ENCODE results near the gene IFI27L2.

IFI27L2 gene

DNA sequence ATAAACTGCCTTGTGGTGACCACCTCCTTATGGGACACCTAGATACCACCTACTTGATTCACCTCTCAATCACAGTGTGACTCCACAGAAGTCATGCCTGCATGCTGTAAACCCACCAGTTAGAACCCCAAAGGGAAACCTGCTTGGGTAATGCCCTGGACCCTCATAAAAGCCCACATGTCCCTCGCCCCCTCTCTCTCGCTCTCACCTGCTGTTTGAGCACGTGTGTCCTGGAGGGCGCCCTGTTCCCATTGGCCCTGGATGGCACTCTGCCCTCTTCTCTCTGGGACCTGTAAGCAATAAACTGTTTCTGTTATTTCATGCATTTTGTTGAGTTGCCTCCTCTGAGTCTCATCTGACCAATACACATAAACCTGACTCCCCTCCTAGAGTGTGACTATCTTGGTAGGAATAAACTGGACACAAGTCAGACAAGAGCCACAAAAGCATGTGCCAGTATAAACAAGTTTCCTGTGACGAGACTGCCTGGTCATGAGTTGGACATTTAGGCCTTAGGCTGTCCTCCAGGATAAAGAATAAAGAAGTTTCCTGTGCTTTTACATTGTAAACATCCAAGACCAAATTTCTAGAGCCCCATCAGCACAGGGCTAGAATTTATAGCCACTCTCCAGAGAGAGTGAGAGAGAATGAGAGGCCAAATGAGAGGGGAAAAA, 8.6 kb downstream of the IFI27L2 start:
- H3K4me1 Mint-ChIP-seq, result peaks cover 7% of the 10 kb centered on the region
- peaks cover 6 to 19% of the 10 kb centered on the region in 2 donors for H3K9me3 Mint-ChIP-seq
- no peak overlapping the region for H3K27ac Mint-ChIP-seq
- H3K4me3 Mint-ChIP-seq, result no peak overlapping the region
- H3K27me3 Mint-ChIP-seq, result peaks cover 32% of the 10 kb centered on the region
- no peak for DNase-seq
- no peak for ATAC-seq

DNA sequence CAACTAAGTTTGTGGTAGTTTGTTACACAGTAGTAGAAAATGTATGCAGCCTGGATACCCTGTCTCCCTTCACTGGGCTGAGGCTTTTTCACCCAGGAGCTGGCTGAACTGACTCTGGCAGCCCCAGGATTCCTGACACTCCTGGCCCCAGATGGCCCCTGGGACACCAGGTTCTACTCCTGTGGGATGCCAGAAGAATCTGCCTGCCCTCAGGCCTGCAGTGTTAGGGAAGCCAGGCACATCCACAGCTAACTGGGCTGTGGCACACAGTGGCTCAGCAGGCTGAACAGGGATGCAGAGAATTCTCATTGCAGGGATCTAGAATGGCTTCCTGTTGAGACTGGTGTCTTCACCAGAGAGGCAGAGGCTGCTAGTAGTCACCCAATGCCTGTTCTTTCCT, 10.3 kb downstream of the IFI27L2 start:
- Mint-ChIP-seq H3K27me3 (peaks cover 49% of the 10 kb centered on the region), H3K4me3 (no peak overlapping the region), H3K4me1 (peaks cover 7% of the 10 kb centered on the region), H3K9me3 (peaks cover 6 to 19% of the 10 kb centered on the region in 2 donors), H3K27ac (no peak overlapping the region)
- ATAC-seq (no peak), DNase-seq (no peak)

DNA sequence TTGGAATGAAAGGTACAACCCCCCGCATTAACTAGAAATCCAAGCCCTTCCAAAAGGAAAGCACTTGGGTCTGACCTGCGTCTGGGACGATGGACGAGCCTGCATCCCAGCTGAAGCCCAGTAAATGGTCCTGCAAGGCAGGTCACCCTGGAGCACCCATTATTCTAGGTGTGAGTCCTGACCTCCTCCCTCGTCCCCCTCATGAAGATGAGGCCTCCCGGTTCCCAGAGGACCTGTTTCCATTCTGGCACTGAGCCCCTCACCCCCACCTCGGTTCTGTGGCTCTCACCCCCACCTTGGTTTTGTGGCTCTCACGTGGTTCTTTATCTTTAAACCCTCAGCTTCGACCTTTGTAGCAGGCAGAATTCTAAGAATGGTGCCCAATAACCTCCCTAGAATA, 11.5 kb downstream of the IFI27L2 start:
- ATAC-seq (no peak), DNase-seq (no peak)
- Mint-ChIP-seq H3K27me3 (peaks cover 51% of the 10 kb centered on the region), H3K27ac (no peak overlapping the region), H3K4me1 (peaks cover 7% of the 10 kb centered on the region), H3K9me3 (peaks cover 6 to 19% of the 10 kb centered on the region in 2 donors), H3K4me3 (no peak overlapping the region)

DNA sequence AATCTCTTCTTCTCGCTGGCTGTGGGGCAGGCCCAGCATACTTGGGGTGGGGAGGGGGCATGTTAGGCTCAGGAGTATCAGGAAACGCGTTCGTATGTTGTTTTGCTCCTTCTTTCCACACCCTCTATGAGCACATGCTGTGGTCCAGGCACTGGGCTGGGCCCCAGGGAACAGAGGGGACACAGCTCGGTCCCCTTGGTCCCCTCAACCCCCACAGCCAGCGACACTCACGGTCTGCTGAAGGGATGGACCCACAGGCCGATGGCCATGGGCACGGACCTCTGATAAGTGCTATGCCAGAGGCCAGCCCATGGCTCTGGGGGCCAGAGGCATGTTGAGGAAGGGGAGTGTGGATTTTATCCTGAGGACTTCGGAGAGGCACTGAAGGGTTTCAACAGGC, 12.7 kb downstream of the IFI27L2 start:
- ATAC-seq, result no peak
- no peak overlapping the region for H3K27ac Mint-ChIP-seq
- peaks cover 6 to 19% of the 10 kb centered on the region in 2 donors for H3K9me3 Mint-ChIP-seq
- peaks cover 51% of the 10 kb centered on the region for H3K27me3 Mint-ChIP-seq
- peaks cover 7% of the 10 kb centered on the region for H3K4me1 Mint-ChIP-seq
- DNase-seq, result no peak
- no peak overlapping the region for H3K4me3 Mint-ChIP-seq

DNA sequence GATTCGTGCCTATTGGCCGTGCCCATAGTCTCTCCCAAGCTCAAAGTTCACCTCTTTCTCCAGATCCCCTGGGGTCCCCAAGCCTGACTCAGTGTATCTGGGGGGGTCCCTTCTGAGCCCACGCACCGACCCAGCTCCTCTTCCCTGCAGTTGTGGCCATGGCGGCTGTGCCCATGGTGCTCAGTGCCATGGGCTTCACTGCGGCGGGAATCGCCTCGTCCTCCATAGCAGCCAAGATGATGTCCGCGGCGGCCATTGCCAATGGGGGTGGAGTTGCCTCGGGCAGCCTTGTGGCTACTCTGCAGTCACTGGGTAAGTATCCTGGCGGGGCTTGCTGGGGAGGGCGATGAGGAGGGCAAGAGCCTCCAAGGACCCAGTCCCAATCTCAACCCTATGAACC, 13.8 kb downstream of the IFI27L2 start:
- H3K4me3 Mint-ChIP-seq, result no peak overlapping the region
- ATAC-seq (no peak), DNase-seq (no peak)
- peak overlapping the region in 1 of 2 donors; percentile 52 for H3K27ac Mint-ChIP-seq
- H3K27me3 Mint-ChIP-seq, result peaks cover 45% of the 10 kb centered on the region
- peaks cover 7% of the 10 kb centered on the region for H3K4me1 Mint-ChIP-seq
- peaks cover 1 to 14% of the 10 kb centered on the region in 2 donors for H3K9me3 Mint-ChIP-seq

DNA sequence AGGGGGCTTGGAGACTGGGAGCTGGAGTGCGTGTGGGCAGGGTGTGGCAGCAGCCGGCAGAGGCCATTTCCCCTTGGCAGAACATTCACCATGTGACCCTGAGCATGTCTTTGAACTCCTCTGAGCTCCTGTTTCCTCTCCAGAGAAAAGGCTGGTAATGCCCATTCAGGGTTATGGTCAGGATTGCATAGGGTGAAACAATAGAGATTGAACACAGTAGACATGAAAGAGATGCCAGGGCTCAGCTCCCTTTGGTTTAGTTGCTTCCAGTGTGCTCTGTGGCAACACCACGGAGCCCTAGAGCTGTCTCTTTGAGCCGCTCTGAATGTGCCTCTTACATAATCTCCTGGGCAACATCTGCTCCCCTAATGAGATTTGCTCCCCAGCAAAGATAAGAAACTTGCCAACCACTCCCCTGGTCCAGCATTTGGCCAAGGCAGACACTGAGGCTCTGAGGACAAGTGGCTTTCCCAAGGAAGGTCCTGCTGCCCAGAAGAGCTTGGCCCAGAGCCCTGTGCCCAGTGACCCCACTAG, 14.3 kb downstream of the IFI27L2 start:
- no peak for ATAC-seq
- peaks cover 7% of the 10 kb centered on the region for H3K4me1 Mint-ChIP-seq
- no peak overlapping the region for H3K27ac Mint-ChIP-seq
- no peak for DNase-seq
- H3K4me3 Mint-ChIP-seq, result no peak overlapping the region
- H3K9me3 Mint-ChIP-seq, result peaks cover 0 to 9% of the 10 kb centered on the region in 2 donors
- H3K27me3 Mint-ChIP-seq, result peaks cover 44% of the 10 kb centered on the region

- peaks cover 44% of the 10 kb centered on the region for H3K27me3 Mint-ChIP-seq
These were observed 14.8 kb downstream of the IFI27L2 start for GRCh38 chr14:94114589-94115057.

DNA sequence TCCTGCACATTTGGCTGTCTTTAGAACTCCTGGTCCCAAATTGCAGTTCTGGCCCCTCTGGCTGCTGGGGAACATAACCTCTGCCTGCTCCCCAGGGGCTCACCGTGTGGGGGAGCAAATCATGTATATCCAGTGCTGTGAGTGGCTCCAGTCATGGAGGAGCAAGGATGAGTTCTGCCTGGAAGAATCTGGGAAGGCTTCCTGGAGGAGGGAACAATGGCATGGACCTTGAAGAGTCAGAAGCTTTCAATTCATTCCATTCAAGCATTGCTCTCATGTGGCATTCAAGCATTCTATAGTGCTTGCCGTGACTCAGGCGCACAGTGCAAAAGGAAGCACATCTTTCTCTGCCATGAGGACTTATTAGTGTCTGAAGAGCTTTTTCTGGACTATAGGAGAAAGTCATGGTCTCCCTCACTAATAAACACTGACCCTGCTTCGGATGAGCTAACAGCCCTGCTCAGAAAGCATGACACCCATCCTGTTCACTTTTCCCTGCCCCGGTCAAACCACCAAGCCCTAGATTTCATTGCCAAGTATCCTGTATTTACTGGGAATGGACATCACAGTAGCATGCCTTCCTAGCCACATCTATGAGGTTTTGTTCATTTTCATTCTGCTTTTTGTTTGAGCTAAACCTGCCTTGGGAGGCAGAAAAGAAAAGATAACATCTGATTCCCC, 15.4 kb downstream of the IFI27L2 start:
- peaks cover 44% of the 10 kb centered on the region for H3K27me3 Mint-ChIP-seq
- ATAC-seq (no peak), DNase-seq (no peak)
- H3K4me1 Mint-ChIP-seq, result peaks cover 7% of the 10 kb centered on the region
- no peak overlapping the region for H3K27ac Mint-ChIP-seq
- H3K4me3 Mint-ChIP-seq, result no peak overlapping the region
- H3K9me3 Mint-ChIP-seq, result no peaks in the 10 kb centered on the region

More at GRCh38 chr14:94114589-94115057, 14.8 kb downstream of the IFI27L2 start:
- DNase-seq (no peak), ATAC-seq (no peak)
- Mint-ChIP-seq H3K9me3 (peaks cover 0 to 4% of the 10 kb centered on the region in 2 donors), H3K27ac (no peak overlapping the region), H3K4me1 (peaks cover 7% of the 10 kb centered on the region), H3K4me3 (no peak overlapping the region)

- peaks cover 44% of the 10 kb centered on the region for H3K27me3 Mint-ChIP-seq
- no peaks in the 10 kb centered on the region for H3K9me3 Mint-ChIP-seq
- H3K27ac Mint-ChIP-seq, result no peak overlapping the region
- peaks cover 7% of the 10 kb centered on the region for H3K4me1 Mint-ChIP-seq
- no peak overlapping the region for H3K4me3 Mint-ChIP-seq
- DNase-seq, result no peak
- ATAC-seq, result no peak
These were observed 15.9 kb downstream of the IFI27L2 start for GRCh38 chr14:94113490-94113889.

DNA sequence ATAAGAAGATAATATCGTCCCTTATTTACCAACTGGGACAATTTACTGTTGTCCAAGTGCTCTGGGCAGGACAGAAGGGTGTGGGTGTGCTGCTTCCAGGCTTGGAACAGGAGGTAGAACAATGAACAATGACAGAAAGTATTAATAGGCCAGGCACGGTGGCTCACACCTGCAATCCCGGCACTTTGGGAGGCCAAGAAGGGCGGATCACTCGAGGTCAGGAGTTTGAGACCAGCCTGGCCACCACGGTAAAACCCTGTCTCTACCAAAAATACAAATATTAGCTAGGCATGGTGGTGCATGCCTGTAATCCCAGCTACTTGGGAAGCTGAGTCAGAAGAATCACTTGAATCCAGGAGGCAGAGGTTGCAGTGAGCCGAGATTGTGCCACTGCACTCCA, 16.3 kb downstream of the IFI27L2 start:
- DNase-seq (no peak), ATAC-seq (no peak)
- no peaks in the 10 kb centered on the region for H3K9me3 Mint-ChIP-seq
- no peak overlapping the region for H3K27ac Mint-ChIP-seq
- no peak overlapping the region for H3K4me3 Mint-ChIP-seq
- H3K27me3 Mint-ChIP-seq, result peaks cover 41% of the 10 kb centered on the region
- peaks cover 4% of the 10 kb centered on the region for H3K4me1 Mint-ChIP-seq

DNA sequence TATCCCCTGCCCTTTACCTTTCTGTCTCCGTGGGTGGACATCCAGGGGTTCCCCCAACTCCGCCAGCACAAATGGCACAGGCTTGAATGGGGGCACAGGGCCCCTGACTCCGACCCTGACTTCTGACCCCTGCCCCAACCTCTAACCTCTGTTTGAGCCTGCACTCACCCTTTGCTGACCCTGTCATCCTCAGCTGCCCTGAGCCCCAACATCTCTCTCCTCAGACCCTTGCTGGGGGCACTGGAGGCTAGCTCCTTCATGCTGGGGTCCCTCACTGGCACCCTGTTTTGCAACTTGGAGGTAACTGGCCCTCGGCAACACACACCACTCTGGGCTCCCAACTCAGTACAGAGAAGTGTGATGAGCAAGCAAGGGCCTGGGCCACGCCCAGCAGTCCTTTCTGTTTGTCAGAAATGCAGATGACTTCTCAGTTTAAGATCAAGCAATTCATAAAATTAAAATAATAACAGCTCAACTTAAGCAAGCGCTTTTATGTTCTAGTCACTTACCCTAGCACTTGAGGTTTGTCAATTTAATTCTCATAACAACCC, 16.8 kb downstream of the IFI27L2 start:
- DNase-seq (no peak), ATAC-seq (no peak)
- Mint-ChIP-seq H3K27me3 (peaks cover 36% of the 10 kb centered on the region), H3K4me3 (no peak overlapping the region), H3K9me3 (no peaks in the 10 kb centered on the region), H3K4me1 (no peaks in the 10 kb centered on the region), H3K27ac (no peak overlapping the region)

- DNase-seq (no peak), ATAC-seq (no peak)
- Mint-ChIP-seq H3K4me1 (no peaks in the 10 kb centered on the region), H3K4me3 (no peak overlapping the region), H3K9me3 (no peaks in the 10 kb centered on the region), H3K27ac (no peak overlapping the region), H3K27me3 (peaks cover 25% of the 10 kb centered on the region)
These were observed 17.9 kb downstream of the IFI27L2 start for GRCh38 chr14:94111276-94112095.

DNA sequence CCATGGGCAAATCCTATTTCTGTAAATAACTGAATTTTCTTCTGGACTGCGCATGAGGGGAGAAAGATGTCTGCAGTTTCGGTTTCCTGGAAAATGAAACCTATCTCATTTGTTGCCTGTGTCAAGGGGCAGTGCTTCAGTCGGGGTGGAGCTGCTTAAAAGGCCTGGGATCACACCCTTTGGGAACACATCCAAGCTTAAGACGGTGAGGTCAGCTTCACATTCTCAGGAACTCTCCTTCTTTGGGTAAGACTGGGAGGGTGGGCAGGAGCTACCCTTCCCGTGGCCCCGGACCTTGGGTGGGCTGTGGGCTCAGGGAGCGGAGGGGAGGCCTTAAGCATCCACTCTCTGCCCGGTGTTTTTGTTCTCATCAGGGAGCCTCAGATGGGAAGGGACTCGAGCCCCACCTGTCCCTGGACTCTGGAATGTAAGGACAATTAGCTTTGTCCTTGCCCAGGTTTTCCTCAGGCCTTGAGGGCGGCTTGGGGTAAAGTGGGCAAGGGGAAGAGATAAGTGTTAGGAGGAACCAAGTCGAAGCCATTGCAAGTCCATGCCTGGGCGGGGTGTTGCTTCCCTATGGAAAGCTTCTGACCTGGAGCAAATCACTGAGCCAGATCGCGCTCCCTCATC, 18.7 kb downstream of the IFI27L2 start, which contains the start of gene IFI27:
IFI27 (plus strand) TSS at position 185 of the 630 bp plus-strand sequence.
- DNase-seq (no peak), ATAC-seq (no peak)
- H3K27ac Mint-ChIP-seq, result peak within 1 kb of the TSS; percentile 64 to 95
- H3K4me1 Mint-ChIP-seq, result no peaks in the 10 kb centered on the region
- no peak within 1 kb of the TSS for H3K4me3 Mint-ChIP-seq
- H3K27me3 Mint-ChIP-seq, result peaks cover 17% of the 10 kb centered on the region
- no peaks in the 10 kb centered on the region for H3K9me3 Mint-ChIP-seq

- H3K4me3 Mint-ChIP-seq, result no peak overlapping the region
- ATAC-seq (no peak), DNase-seq (peak in 1 of 2 donors; percentile 2)
- H3K27ac Mint-ChIP-seq, result peak overlapping the region in 1 of 2 donors; percentile 95
- H3K4me1 Mint-ChIP-seq, result no peaks in the 10 kb centered on the region
- H3K27me3 Mint-ChIP-seq, result peaks cover 9% of the 10 kb centered on the region
- H3K9me3 Mint-ChIP-seq, result no peaks in the 10 kb centered on the region
These were observed 19.5 kb downstream of the IFI27L2 start for GRCh38 chr14:94109915-94110250.

- Mint-ChIP-seq H3K4me3 (no peak overlapping the region), H3K4me1 (no peaks in the 10 kb centered on the region), H3K27me3 (no peaks in the 10 kb centered on the region), H3K9me3 (no peaks in the 10 kb centered on the region), H3K27ac (no peak overlapping the region)
- ATAC-seq (no peak), DNase-seq (no peak)
These were observed 24.7 kb downstream of the IFI27L2 start for GRCh38 chr14:94104731-94105130.

All from stimulated activated naive CD8-positive, alpha-beta T cell treated with anti-CD3 and anti-CD28 coated beads, Interleukin-15, amount 100 ng/mL, for 72 hours (primary cell).